Mesendoderm (in vitro differentiated cells): ENCODE data around the gene MACROD2.

ENCODE experiments used
- DNase-seq: peaks from one replicate; pipeline ENCODE4 v3.0.0; 2013
- H2AK5ac ChIP-seq: 2 replicates; pipeline ENCODE4 v1.6.1; 2013; ENCODE audit warnings: low read length, inconsistent platforms
- H2BK120ac ChIP-seq: 2 replicates; pipeline ENCODE4 v1.6.1; 2013; ENCODE audit warnings: low read depth, mild to moderate bottlenecking, low read length, moderate library complexity, mixed read lengths
- H2BK15ac ChIP-seq: replicated peaks from 2 replicates; pipeline ENCODE4 v1.6.1; 2013; ENCODE audit warnings: low read depth, mild to moderate bottlenecking, moderate library complexity
- H2BK5ac ChIP-seq: 2 replicates; pipeline ENCODE4 v1.6.1; 2013; ENCODE audit warnings: low read length, inconsistent platforms
- H3K18ac ChIP-seq: 2 replicates; pipeline ENCODE4 v1.6.1; 2013; ENCODE audit warnings: mild to moderate bottlenecking, low read length, mixed read lengths
- H3K23ac ChIP-seq: one replicate; pipeline ENCODE4 v1.6.1; 2013; ENCODE audit warnings: low read length
- H3K27ac ChIP-seq: 2 replicates; pipeline ENCODE4 v1.5.1; 2013; ENCODE audit warnings: low read depth, mild to moderate bottlenecking, inconsistent platforms, low read length, moderate library complexity
- H3K27me3 ChIP-seq: 2 replicates; pipeline ENCODE4 v1.6.1; 2013; ENCODE audit warnings: low read length, control low read depth, mild to moderate bottlenecking, inconsistent platforms; ENCODE audit not compliant: insufficient read depth, poor library complexity
- H3K36me3 ChIP-seq: 2 replicates; pipeline ENCODE4 v1.6.1; 2013; ENCODE audit warnings: low read length, inconsistent platforms; ENCODE audit not compliant: control insufficient read depth, insufficient read depth
- H3K4ac ChIP-seq: one replicate; pipeline ENCODE4 v1.6.1; 2013; ENCODE audit warnings: low read depth, mild to moderate bottlenecking, low read length, moderate library complexity
- H3K4me1 ChIP-seq: 2 replicates; pipeline ENCODE4 v1.6.1; 2013; ENCODE audit warnings: low read depth, low read length, inconsistent platforms; ENCODE audit not compliant: control insufficient read depth
- H3K4me2 ChIP-seq: 2 replicates; pipeline ENCODE4 v1.6.1; 2013; ENCODE audit warnings: low read length
- H3K4me3 ChIP-seq: 2 replicates; pipeline ENCODE4 v1.5.1; 2013; ENCODE audit warnings: mild to moderate bottlenecking, low read length
- H3K56ac ChIP-seq: one replicate; pipeline ENCODE4 v1.6.1; 2013; ENCODE audit warnings: low read length
- H3K79me1 ChIP-seq: 2 replicates; pipeline ENCODE4 v1.6.1; 2013; ENCODE audit warnings: low read length, inconsistent platforms
- H3K79me2 ChIP-seq: 2 replicates; pipeline ENCODE4 v1.6.1; 2013; ENCODE audit warnings: mild to moderate bottlenecking, low read length; ENCODE audit not compliant: control insufficient read depth, insufficient read depth
- H3K9ac ChIP-seq: 2 replicates; pipeline ENCODE4 v1.6.1; 2013; ENCODE audit warnings: low read length, inconsistent platforms
- H4K5ac ChIP-seq: one replicate; pipeline ENCODE4 v1.6.1; 2013; ENCODE audit warnings: low read length
- H4K8ac ChIP-seq: one replicate; pipeline ENCODE4 v1.6.1; 2013; ENCODE audit warnings: low read depth, mild to moderate bottlenecking, control low read depth, low read length, moderate library complexity
- WGBS: extraction: QIAGEN DNeasy Blood & Tissue Kit; methylation state at CpG from one replicate; pipeline ENCODE4 v1.1.7; 2013; ENCODE audit warnings: low lambda C conversion rate, missing lambda C conversion rate; ENCODE audit not compliant: insufficient coverage; ENCODE audit errors: extremely low coverage; 5-methylcytosine and 5-hydroxymethylcytosine counted together

The MACROD2 gene

GRCh38 chr20:14775778-14776177 is 780.5 kb downstream of the MACROD2 start:
- no peak overlapping the region for H3K56ac ChIP-seq
- no peak overlapping the region for H4K5ac ChIP-seq
- no peak overlapping the region for H3K18ac ChIP-seq
- no peak overlapping the region for H4K8ac ChIP-seq
- H3K23ac ChIP-seq = no peak overlapping the region
- H3K79me2 ChIP-seq = no peaks in the 10 kb centered on the region
- no peak overlapping the region for H2BK15ac ChIP-seq
- H3K4me1 ChIP-seq = no peaks in the 10 kb centered on the region
- no peak overlapping the region for H3K27ac ChIP-seq
- H2AK5ac ChIP-seq = no peak overlapping the region
- H3K36me3 ChIP-seq = no peaks in the 10 kb centered on the region
- no CpG with 5 or more reads among the region's 2 CpGs for WGBS
- no peak overlapping the region for H3K9ac ChIP-seq
- no peak for DNase-seq
- H3K79me1 ChIP-seq = no peaks in the 10 kb centered on the region
- H2BK5ac ChIP-seq = no peak overlapping the region
- H3K4me2 ChIP-seq = no peak overlapping the region
- no peak overlapping the region for H2BK120ac ChIP-seq
- H3K4me3 ChIP-seq = no peak overlapping the region
- no peaks in the 10 kb centered on the region for H3K27me3 ChIP-seq
- H3K4ac ChIP-seq = no peak overlapping the region

DNA sequence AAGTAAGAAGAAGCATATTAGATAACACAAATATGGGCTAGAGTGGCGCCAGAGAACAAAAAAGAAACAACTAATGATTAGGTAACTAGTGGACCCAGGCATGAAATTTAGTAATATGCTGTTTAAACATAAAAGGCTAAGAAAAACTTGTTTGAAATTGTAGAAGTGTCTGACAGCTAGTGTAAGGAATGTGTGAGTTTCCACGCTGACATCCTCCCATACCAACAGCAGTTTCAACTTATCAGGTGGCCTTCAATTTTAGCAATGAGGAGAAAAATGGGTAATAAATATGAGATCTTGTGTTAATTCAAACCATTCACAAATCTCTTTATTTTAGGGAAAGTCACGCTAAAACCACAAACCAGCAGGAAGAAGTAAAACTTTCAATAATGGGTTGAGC is 782.3 kb downstream of the MACROD2 start:
- H3K18ac ChIP-seq = no peak overlapping the region

DNA sequence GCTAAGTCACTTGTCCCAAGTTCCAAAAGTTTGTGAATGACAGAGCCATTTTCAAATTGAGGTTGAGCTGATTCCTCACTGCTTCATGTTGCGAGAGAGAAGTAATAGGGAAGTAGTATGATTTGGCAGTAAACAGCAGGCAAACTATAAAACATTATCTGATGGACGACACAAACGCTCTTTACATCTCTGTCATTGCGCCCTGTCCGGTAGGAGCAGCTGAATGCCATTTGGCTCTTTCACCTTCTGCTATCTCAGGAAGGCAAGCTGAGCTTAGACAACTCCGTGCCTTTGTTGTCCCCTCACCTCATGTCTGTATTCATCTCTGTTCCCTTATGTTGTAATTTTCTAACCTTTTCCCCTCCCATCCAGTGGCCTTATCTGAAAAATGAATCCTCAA is 782.8 kb downstream of the MACROD2 start:
- no peaks in the 10 kb centered on the region for H3K79me1 ChIP-seq
- H3K18ac ChIP-seq = no peak overlapping the region
- H3K9ac ChIP-seq = no peak overlapping the region
- H3K4me2 ChIP-seq = no peak overlapping the region
- H3K27ac ChIP-seq = no peak overlapping the region
- no peak for DNase-seq
- no peak overlapping the region for H4K8ac ChIP-seq
- H3K56ac ChIP-seq = no peak overlapping the region
- no peaks in the 10 kb centered on the region for H3K4me1 ChIP-seq
- no peaks in the 10 kb centered on the region for H3K27me3 ChIP-seq
- H3K36me3 ChIP-seq = no peaks in the 10 kb centered on the region
- no peak overlapping the region for H4K5ac ChIP-seq
- no CpG with 5 or more reads among the region's 6 CpGs for WGBS
- H3K4me3 ChIP-seq = no peak overlapping the region
- no peak overlapping the region for H3K23ac ChIP-seq
- H2BK120ac ChIP-seq = no peak overlapping the region
- no peak overlapping the region for H2AK5ac ChIP-seq
- H2BK15ac ChIP-seq = no peak overlapping the region
- H3K4ac ChIP-seq = no peak overlapping the region
- H3K79me2 ChIP-seq = no peaks in the 10 kb centered on the region
- H2BK5ac ChIP-seq = no peak overlapping the region

More for the DNA sequence above, 782.3 kb downstream of the MACROD2 start:
- no peak overlapping the region for H3K4ac ChIP-seq
- no peak overlapping the region for H3K4me2 ChIP-seq
- no peaks in the 10 kb centered on the region for H3K79me2 ChIP-seq
- no peaks in the 10 kb centered on the region for H3K4me1 ChIP-seq
- no peak overlapping the region for H3K4me3 ChIP-seq
- H2BK5ac ChIP-seq = no peak overlapping the region
- H2BK15ac ChIP-seq = no peak overlapping the region
- no peak overlapping the region for H4K5ac ChIP-seq
- H3K23ac ChIP-seq = no peak overlapping the region
- WGBS = no CpG with 5 or more reads among the region's 3 CpGs
- H4K8ac ChIP-seq = no peak overlapping the region
- H3K9ac ChIP-seq = no peak overlapping the region
- H2AK5ac ChIP-seq = no peak overlapping the region
- no peak overlapping the region for H3K27ac ChIP-seq
- DNase-seq = no peak
- no peaks in the 10 kb centered on the region for H3K79me1 ChIP-seq
- no peak overlapping the region for H2BK120ac ChIP-seq
- no peak overlapping the region for H3K56ac ChIP-seq
- H3K27me3 ChIP-seq = no peaks in the 10 kb centered on the region
- H3K36me3 ChIP-seq = no peaks in the 10 kb centered on the region

GRCh38 chr20:14778875-14779274 is 783.6 kb downstream of the MACROD2 start:
- Histone ChIP-seq H3K9ac (no peak overlapping the region), H2BK15ac (no peak overlapping the region), H3K79me1 (no peaks in the 10 kb centered on the region), H3K4me1 (no peaks in the 10 kb centered on the region), H3K36me3 (no peaks in the 10 kb centered on the region), H4K5ac (no peak overlapping the region), H2BK120ac (no peak overlapping the region), H2BK5ac (no peak overlapping the region), H3K4ac (no peak overlapping the region), H3K4me2 (no peak overlapping the region), H2AK5ac (no peak overlapping the region), H3K18ac (no peak overlapping the region), H3K79me2 (no peaks in the 10 kb centered on the region), H3K4me3 (no peak overlapping the region), H3K56ac (no peak overlapping the region), H3K27me3 (no peaks in the 10 kb centered on the region), H4K8ac (no peak overlapping the region), H3K23ac (no peak overlapping the region), H3K27ac (no peak overlapping the region)
- no CpG with 5 or more reads among the region's 3 CpGs for WGBS
- DNase-seq = no peak

DNA sequence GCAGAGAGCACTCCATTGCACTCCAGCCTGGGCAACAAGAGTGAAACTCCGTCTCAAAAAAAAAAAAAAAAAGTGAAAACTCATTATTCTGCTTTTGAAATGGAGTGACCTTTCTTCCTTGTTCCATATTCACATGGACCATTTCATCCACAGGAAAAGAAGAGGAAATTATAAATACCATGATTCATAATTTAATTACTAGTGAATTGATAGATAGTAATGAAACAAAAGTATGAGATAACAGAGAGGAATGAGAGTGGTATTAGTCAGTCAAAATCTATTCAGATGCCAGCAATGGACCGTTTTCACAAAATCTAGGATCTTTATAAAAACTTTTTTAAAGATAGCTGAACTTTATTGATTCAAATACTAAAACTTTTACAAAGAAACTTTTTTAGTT is 785.2 kb downstream of the MACROD2 start:
- no peak overlapping the region for H2AK5ac ChIP-seq
- no peak overlapping the region for H3K18ac ChIP-seq
- no peaks in the 10 kb centered on the region for H3K27me3 ChIP-seq
- H3K4ac ChIP-seq = no peak overlapping the region
- no peak for DNase-seq
- H3K36me3 ChIP-seq = no peaks in the 10 kb centered on the region
- H4K8ac ChIP-seq = no peak overlapping the region
- no peak overlapping the region for H4K5ac ChIP-seq
- H3K9ac ChIP-seq = no peak overlapping the region
- H3K4me2 ChIP-seq = no peak overlapping the region
- H3K79me1 ChIP-seq = no peaks in the 10 kb centered on the region
- no peak overlapping the region for H2BK120ac ChIP-seq
- no peak overlapping the region for H3K23ac ChIP-seq
- no peak overlapping the region for H2BK5ac ChIP-seq
- no peaks in the 10 kb centered on the region for H3K79me2 ChIP-seq
- H3K4me3 ChIP-seq = no peak overlapping the region
- no CpG with 5 or more reads among the region's 2 CpGs for WGBS
- H3K27ac ChIP-seq = no peak overlapping the region
- no peaks in the 10 kb centered on the region for H3K4me1 ChIP-seq
- no peak overlapping the region for H2BK15ac ChIP-seq
- H3K56ac ChIP-seq = no peak overlapping the region

- no peak overlapping the region for H3K4me2 ChIP-seq
- H2BK120ac ChIP-seq = no peak overlapping the region
- no peak overlapping the region for H3K9ac ChIP-seq
- no peak overlapping the region for H3K56ac ChIP-seq
- no peak overlapping the region for H2AK5ac ChIP-seq
- no peaks in the 10 kb centered on the region for H3K79me1 ChIP-seq
- no peak overlapping the region for H3K4ac ChIP-seq
- DNase-seq = no peak
- no peak overlapping the region for H4K5ac ChIP-seq
- no peak overlapping the region for H3K27ac ChIP-seq
- H3K4me3 ChIP-seq = no peak overlapping the region
- H2BK15ac ChIP-seq = no peak overlapping the region
- H2BK5ac ChIP-seq = no peak overlapping the region
- no peaks in the 10 kb centered on the region for H3K4me1 ChIP-seq
- H3K23ac ChIP-seq = no peak overlapping the region
- H3K27me3 ChIP-seq = no peaks in the 10 kb centered on the region
- H4K8ac ChIP-seq = no peak overlapping the region
- no CpG with 5 or more reads among the region's 2 CpGs for WGBS
- no peak overlapping the region for H3K18ac ChIP-seq
- no peaks in the 10 kb centered on the region for H3K79me2 ChIP-seq
- no peaks in the 10 kb centered on the region for H3K36me3 ChIP-seq
Observed at GRCh38 chr20:14782731-14783130, 787.4 kb downstream of the MACROD2 start.
